ENCODE results near the gene TMEM184A. TPM values are rescaled to one million over a fixed set of nuclear protein-coding genes. Genes with fewer than 3 reads are reported as not detected.
A peak's percentile ranks its signal among the peaks of the same experiment; 100 is the strongest.

TMEM184A gene
- total RNA-seq, 4 donors from 2014 or later = 0.19 to 3.1 (median 0.32) TPM; not detected in 1

DNA sequence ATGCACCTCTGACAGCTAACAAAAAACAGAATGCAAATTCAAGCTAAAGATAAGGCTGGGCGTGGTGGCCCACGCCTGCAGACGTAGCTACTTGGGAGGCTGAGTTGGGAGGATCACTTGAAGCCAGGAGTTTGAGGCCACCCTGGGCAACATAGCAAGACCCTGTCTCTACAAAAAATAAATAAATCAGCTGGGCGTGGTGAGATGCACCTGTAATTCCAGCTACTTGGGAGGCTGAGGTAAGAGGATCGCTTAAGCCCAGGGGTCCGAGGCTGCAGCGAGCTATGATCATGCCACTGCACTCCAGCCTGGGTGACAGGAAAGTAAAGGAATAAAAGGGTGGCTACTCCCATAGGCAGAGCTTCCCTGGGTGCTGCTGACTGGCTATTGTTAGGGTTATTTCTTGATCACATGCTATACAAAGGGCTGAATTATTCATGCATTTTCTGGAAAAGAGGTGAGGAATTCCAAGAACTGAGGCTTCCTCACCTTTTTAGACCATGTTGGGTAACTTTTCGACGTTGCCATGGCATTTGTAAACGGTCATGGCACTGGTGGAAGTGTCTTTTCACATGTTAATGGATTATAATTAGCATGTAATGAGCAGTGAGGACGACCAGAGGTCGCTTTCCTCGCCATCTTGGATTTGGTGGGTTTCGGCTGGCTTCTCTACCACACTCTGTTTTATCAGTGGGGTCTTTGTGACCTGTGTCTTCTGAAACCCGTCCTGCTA, 20.7 kb upstream of the TMEM184A start:
- TF ChIP-seq, protein P1, sequence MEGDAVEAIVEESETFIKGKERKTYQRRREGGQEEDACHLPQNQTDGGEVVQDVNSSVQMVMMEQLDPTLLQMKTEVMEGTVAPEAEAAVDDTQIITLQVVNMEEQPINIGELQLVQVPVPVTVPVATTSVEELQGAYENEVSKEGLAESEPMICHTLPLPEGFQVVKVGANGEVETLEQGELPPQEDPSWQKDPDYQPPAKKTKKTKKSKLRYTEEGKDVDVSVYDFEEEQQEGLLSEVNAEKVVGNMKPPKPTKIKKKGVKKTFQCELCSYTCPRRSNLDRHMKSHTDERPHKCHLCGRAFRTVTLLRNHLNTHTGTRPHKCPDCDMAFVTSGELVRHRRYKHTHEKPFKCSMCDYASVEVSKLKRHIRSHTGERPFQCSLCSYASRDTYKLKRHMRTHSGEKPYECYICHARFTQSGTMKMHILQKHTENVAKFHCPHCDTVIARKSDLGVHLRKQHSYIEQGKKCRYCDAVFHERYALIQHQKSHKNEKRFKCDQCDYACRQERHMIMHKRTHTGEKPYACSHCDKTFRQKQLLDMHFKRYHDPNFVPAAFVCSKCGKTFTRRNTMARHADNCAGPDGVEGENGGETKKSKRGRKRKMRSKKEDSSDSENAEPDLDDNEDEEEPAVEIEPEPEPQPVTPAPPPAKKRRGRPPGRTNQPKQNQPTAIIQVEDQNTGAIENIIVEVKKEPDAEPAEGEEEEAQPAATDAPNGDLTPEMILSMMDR (IDR thresholded peaks at IDR 0.05) = no peak
- ATAC-seq (ENCODE audit: low FRiP score) (no peak), DNase-seq (ENCODE audit: low spot score) (no peak)

DNA sequence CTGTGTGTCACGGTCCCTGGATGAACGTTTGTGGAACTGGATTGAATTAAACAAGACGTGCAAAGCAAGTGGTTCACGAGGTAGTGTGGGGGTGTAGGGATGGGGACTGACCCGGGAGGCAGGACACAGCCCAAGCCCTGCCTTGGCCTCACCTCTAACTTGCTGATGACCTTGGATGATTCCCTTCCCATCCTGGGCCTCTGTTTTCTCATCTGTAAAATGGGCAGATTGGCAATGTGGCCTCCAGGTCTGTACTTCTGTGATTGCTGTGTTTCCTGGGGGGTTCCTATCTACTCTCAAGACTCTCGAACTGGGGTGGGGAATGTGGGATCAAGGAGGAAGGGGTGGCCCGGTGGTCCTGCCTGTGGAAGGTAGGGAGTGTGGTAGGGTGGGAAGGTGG, 19.8 kb upstream of the TMEM184A start:
- DNase-seq (ENCODE audit: low spot score) (no peak), ATAC-seq (ENCODE audit: low FRiP score) (no peak)
- TF ChIP-seq, protein P1 (IDR thresholded peaks at IDR 0.05) = no peak

DNA sequence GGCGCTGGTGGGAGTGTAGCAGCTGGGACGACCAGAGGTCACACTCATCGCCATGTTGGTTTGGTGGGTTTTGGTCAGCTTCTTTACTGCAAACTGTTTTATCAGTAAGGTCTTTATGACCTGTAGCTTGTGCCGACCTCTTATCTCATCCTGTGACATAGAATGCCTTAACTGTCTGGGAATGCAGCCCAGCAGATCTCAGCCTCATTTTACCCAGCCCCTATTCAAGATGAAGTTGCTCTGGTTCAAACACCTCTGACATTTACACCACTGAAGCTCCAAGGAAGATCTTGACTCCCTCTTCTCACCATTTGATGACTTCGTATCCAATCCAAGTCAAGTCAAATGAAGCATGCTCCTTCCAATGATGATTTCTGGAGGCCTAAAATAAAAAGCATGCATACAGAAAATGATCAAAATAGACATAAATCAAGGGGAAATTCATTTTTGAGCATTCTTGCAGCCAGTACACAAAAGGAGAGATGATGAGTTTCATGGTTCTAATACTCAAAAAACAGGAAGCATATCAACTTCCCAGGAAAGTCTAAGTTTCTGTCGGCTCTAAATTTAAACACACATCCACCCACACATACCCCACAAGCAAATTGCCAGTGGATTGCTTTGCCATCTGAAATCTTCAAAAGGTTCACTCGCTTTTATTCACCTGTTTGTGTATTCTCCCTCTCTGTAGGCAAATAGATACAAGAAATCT, 16.3 kb upstream of the TMEM184A start:
- TF ChIP-seq, protein P1 (IDR thresholded peaks at IDR 0.05) = no peak
- no peak for ATAC-seq (ENCODE audit: low FRiP score)

DNA sequence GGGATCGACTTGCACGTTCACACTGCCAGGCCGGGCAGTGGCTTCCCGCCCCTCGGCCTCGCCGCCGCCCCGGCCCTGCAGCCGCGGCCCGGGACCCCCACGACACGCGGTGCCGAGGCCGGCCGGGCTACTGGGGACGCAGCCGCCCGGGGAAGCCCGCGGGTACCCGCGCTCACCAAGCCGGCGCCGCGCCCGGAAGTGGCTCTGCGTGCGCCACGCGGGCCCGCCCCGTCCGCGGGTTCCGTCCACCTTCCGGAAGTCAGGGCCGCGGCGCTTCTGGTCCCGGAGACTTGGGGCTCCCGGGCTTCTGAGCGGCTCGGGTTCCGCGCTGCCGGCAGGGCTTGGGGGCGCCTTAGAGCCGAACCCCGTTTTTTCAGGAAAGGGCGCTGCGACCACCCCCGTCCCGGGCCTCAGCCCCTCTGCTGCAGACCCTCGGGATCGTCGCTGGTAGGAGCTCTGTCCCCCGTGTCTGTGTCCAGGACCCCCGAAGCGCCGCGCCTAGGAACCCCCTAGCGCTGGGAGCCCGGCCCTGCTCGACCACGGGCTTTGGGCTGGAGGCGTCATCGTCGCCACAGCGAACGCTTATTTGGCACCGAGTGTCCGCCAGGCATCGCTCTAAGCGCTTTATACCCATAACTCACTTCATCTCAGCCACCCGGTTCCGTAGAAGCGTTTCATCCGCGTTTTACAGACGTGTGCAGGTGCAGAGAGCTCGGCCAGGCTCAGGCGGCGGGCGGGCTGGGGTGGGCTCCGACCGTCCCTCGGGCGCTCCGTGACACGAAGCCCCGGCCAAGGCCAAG, 14.0 kb upstream of the TMEM184A start, which contains the start of gene PSMG3:
TSS of gene PSMG3 (minus strand) at position 200 of the 800 bp plus-strand sequence. CDS start 693 bp downstream, outside the sequence.
- TF ChIP-seq, protein P1 (IDR thresholded peaks at IDR 0.05) = no peak
- ATAC-seq (ENCODE audit: low FRiP score) (peak; percentile 93), DNase-seq (ENCODE audit: low spot score) (peak; percentile 63)

More for the DNA sequence above, 16.3 kb upstream of the TMEM184A start:
- DNase-seq (ENCODE audit: low spot score) = no peak

DNA sequence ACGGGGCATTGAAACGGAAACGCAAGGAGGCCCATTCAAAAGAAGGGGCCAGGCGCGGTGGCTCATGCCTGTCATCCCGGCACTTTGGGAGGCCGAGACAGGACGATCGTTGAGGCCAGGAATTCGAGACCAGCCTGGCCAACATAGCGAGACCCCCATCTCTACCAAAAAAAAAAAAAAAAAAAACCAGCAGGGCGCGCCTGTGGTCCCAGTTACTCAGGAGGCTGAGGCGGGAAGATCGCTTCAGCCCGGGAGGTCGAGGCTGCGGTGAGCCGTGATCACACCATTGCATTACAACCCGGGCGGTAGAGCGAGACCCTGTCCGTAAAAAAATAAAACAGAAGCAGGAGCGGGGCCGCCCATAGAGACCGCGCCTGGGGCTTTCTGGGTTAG, 13.4 kb upstream of the TMEM184A start:
- TF ChIP-seq, protein P1 (IDR thresholded peaks at IDR 0.05) = no peak
- DNase-seq (ENCODE audit: low spot score) (no peak), ATAC-seq (ENCODE audit: low FRiP score) (no peak)

DNA sequence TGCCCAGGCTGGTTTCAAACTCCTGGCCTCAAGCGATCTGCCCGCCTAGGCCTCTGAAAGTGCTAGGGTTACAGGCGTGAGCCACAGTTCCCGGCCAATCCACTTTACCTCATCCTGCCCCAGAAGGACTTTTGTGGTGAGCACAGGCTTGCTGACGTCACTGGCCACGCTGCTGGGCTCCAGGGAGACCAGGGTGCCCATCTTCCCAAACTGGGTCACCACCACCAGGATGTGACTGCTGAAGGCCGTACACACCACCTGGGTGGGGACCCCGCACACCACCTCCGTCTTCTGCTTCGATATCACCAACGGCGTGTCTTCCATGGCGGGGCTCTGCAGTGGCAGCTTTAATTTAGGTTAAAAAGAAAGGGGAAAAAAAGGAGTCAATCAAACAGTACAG, 13.0 kb upstream of the TMEM184A start:
- TF ChIP-seq, protein P1 (IDR thresholded peaks at IDR 0.05) = no peak
- ATAC-seq (ENCODE audit: low FRiP score) (no peak), DNase-seq (ENCODE audit: low spot score) (no peak)
